ENCODE results near the gene ZNF536. TPM values are rescaled to one million over a fixed set of nuclear protein-coding genes. Genes with fewer than 3 reads are reported as not detected.

The ZNF536 gene
- total RNA-seq, 4 donors from 2014 or later = 0.44 to 7.4 (median 0.88) TPM

GRCh38 chr19:30556230-30556711 is 184.1 kb downstream of the ZNF536 start:
- TF ChIP-seq POLR2A (IDR thresholded peaks at IDR 0.05) = no peak
- TF ChIP-seq CTCF (IDR thresholded peaks at IDR 0.05) = no peak
- Histone ChIP-seq H3K9me3 (no peaks in the 10 kb centered on the region), H3K36me3 (no peaks in the 10 kb centered on the region), H3K4me3 (no peak overlapping the region), H3K27me3 (peaks cover 0 to 6% (median 0%) of the 10 kb centered on the region in 4 donors), H3K4me1 (peaks cover 0 to 15% (median 0%) of the 10 kb centered on the region in 3 donors), H3K27ac (peak overlapping the region in 1 of 4 donors; percentile 29)
- DNase-seq = no peak
- intact Hi-C loops (cut with DNase I) = no loop called here
- 20 to 26% methylated on average over 4 to 5 of the region's 6 CpGs for WGBS, 2 donors

- WGBS, 2 donors = 40 to 43% methylated on average over 4 of the region's 4 CpGs
- Histone ChIP-seq H3K27me3 (peaks cover 0 to 6% (median 0%) of the 10 kb centered on the region in 4 donors), H3K4me3 (no peak overlapping the region), H3K36me3 (no peaks in the 10 kb centered on the region), H3K9me3 (no peaks in the 10 kb centered on the region), H3K4me1 (peaks cover 0 to 15% (median 0%) of the 10 kb centered on the region in 3 donors), H3K27ac (no peak overlapping the region)
- TF ChIP-seq POLR2A (IDR thresholded peaks at IDR 0.05) (no peak), CTCF (IDR thresholded peaks at IDR 0.05) (no peak)
- intact Hi-C loops (cut with DNase I) = no loop called here
- no peak for DNase-seq
These were observed 185.0 kb downstream of the ZNF536 start for GRCh38 chr19:30557212-30557611.

GRCh38 chr19:30557927-30558557 is 185.9 kb downstream of the ZNF536 start:
- no peak for TF ChIP-seq POLR2A (IDR thresholded peaks at IDR 0.05)
- no peak for TF ChIP-seq CTCF (IDR thresholded peaks at IDR 0.05)
- Histone ChIP-seq H3K4me3 (no peak overlapping the region), H3K36me3 (no peaks in the 10 kb centered on the region), H3K4me1 (peaks cover 0 to 15% (median 0%) of the 10 kb centered on the region in 3 donors), H3K27ac (no peak overlapping the region), H3K9me3 (no peaks in the 10 kb centered on the region), H3K27me3 (peaks cover 0 to 6% (median 0%) of the 10 kb centered on the region in 4 donors)
- intact Hi-C loops (cut with DNase I) = no loop called here
- WGBS, 2 donors = 70 to 77% methylated on average over 12 to 13 of the region's 13 CpGs
- no peak for DNase-seq

GRCh38 chr19:30558793-30559192 is 186.6 kb downstream of the ZNF536 start:
- 83 to 85% methylated on average over 6 of the region's 6 CpGs for WGBS, 2 donors
- intact Hi-C loops (cut with DNase I) = no loop called here

More at GRCh38 chr19:30558793-30559192, 186.6 kb downstream of the ZNF536 start:
- Histone ChIP-seq H3K27ac (no peak overlapping the region), H3K9me3 (no peaks in the 10 kb centered on the region), H3K27me3 (peaks cover 0 to 6% (median 0%) of the 10 kb centered on the region in 4 donors), H3K4me3 (no peak overlapping the region), H3K36me3 (no peaks in the 10 kb centered on the region), H3K4me1 (peaks cover 0 to 15% (median 0%) of the 10 kb centered on the region in 3 donors)
- TF ChIP-seq POLR2A (IDR thresholded peaks at IDR 0.05) (no peak), CTCF (IDR thresholded peaks at IDR 0.05) (no peak)
- no peak for DNase-seq

Measured in esophagus squamous epithelium (tissue), 5 donors.